GM19025 (cell line): ENCODE data around the gene GAPDHS.

Source experiments
- ATAC-seq: cut with Tn5 transposase; IDR thresholded peaks from one replicate; pipeline ENCODE4 v1.9.1; 2021; ENCODE audit warnings: mild to moderate bottlenecking, low read depth, moderate library complexity; ENCODE audit not compliant: unreplicated experiment

Gene GAPDHS

DNA sequence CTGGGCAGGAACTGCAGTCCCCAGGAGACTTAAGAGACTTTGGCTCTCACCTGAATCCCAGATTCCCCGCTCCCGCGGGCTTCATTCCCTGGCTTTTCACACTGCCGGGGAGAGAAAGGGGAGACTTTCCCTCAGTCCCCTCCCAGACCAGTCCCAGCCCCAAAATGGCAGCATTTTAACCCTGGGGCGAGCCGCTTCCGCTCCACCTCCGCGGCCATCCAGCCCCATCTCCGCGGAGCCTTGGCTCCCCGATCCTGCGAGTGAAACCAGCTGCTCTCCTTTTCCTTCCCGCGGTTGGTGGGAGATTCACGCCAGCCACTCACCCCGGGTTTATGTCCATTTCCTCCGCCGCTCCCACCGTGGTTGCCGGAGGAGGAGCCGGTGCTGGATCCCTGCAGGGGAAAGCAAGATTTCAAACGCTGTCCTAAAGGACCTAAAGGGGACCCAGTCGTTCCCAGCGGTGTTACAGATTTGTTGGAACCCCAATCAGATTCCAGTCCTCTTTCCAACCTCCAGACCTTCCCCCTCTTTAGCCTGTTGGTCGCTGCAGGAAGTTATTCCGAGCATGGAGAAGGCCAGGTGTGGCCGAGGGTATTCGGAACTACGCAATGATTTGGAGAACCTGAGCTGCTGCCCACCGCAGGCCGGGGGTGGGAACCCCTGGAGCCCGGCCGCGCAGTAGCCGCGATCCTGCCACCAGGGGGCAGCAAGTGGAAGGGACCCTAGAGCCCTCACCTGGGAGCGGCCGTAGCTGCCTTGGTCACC is 23.2 kb upstream of the GAPDHS start:
- no peak for ATAC-seq

DNA sequence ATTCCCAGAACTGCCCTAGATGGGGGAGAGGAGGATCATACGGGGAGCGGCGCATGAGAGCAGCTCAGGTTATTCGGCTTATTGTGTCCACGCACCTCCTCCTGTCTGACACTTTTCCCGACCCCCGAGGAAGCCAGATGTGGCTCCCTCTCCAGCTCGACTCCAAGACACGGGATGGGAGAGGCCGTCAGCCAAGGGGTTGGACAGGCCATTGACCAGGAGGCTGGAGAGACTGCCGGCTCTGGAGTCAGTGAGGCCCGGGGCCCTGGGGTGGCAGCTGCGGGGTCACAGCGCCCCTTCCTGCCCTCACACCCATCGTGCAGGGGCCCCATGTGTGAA is 22.7 kb upstream of the GAPDHS start:
- no peak for ATAC-seq

DNA sequence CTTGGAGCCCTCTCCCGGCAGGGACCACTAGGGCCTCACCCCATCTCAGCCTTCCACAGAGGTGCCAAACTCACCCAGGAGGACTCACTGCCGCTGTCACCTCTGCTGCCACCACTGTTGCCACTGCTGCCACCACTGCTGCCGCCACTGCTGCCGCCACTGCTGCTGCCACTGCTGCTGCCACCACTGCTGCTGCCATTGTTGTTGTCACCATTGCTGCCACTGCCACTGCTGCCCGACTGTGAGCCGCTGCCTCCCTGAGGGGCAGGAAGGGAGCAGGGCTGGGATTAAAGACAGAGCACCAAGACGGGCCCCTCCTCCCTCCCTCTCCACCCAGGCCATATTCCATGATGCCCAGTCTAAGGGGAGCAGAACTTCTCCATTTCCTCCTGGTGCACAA is 21.9 kb upstream of the GAPDHS start:
- no peak for ATAC-seq

DNA sequence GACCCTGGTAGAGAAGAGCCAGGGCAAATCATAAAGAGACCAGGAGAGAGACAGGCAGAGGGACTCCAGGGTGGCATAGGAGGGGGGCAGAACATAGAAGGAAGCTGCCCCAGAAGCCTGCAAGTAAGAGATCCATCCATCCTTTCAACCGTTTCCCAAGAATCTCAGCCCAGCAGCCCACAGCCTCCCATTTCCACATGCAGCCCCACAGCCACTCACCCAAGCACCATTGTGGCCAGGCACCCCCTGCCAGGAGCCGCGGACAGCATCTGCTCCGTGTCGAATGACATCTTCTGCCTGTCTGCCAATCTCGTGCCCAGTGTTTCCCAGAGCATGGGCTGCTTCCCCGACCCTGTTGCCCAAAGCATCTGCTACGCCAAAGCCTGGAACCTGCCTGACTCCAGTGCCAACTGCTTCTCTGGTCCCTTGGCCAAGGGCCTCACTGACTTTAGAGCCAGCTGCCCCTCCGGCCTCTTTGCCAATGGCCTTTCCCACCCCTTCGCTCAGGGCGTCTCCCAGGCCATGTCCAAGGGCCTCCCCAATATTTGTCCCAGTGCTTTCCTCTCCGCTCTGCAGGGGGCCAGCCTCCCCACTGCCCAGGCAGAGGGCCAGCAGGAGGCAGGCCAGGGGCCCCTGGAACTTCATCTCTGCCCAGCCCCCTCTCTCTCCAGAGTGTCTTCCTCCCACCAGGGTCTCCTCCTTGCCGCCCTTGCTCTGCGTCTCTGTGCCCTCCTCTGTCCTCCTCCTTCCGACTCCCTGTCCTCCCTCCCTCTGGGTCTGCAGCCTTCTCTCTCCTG is 20.2 kb upstream of the GAPDHS start:
- ATAC-seq, result no peak

DNA sequence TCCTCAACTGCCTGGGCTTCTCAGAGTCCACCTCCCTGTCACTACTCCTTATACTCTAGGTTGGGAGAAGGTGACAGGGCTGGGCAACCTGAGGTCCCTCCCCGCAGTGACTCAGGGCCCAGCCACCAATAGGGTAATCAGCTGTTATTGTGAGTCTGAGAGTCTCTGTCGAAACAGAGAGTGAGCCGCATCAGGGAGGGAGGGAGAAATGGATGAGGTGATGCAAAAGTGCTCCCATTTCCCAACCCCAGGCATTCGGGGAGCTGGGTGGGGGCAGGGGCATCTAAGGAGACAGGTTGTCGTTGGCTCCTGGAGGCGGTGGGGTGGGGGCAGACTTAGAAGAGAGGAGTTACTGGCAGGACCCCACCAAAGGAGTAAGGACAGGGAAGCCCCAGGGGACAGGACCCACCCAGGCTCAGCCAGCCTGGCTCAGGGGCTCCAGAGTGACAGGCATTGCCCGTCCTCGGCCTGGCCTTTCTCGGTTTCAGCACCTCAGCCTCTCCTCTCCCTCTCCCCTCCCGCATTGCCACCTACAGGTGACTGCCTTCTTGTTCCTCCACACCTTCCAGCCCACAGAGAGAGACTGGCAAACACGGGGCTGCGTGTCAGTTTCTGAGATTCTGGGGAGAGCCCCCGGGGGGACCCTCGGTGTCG is 19.5 kb upstream of the GAPDHS start, which contains the start of gene DMKN:
TSS of gene DMKN (minus strand) at position 22 of the 654 bp plus-strand sequence. CDS start 174 bp downstream, outside the sequence.
- no peak for ATAC-seq

DNA sequence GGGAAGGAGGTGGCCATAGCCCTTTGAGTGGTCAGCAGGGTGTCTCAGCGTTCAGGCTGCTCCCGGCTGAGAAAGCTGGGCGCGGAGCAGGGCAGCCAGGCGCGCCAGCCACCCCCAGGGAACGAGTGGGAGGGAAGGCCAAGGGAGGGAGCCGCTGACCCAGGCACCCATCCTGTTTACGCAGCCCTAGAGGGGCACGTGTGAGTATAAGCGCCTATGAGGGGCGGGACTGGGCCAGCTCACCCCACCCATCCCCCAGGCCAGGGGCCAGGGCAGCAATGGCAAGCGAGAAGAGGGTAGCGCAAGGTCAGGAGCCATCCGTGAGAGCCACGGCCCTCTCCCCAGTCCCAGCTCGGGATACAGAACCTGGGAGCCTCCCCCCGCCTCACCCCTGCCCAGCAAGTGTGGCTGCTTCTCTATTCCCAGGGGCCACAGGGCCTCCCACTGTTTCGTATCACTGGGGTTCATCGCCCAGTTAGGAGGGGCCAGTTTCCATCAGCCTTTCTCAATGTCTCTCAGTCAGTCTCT is 18.9 kb upstream of the GAPDHS start:
- ATAC-seq, result no peak

DNA sequence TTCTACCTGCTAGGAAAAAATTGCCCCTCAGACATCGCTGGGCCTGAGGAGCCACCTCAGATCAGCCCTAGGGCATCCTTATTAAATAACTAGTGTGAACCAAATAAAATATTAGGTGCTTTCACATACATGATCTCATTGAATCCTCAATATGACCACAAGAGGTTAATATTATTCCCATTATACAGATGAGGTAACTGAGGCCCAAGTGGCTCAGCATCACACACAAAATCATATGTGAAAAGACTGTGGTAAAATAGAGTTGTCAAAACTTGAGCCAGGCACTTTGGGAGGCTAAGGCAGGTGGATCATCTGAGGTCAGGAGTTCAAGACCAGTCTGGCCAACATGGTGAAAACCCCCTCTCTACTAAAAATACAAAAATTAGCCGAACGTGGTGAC is 16.9 kb upstream of the GAPDHS start:
- no peak for ATAC-seq

DNA sequence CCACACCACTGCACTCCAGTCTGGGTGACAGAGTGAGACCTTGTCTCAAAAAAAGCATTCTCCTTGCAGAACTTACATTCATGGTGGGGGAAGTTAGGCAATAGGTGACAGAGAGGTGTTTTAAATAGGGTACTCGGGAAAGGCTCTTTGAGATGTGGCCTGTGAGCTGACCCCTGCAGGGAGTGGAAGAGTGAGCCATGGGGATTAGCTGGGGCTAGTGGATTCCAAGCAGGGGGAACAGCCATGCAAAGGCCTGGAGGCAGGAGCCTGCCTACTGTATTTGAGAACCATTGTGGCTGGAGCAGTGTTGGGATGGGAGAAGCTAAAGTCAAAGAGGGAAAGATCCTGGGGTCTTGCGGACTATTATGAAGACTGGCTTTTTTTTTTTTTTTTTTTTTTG is 15.9 kb upstream of the GAPDHS start:
- no peak for ATAC-seq

DNA sequence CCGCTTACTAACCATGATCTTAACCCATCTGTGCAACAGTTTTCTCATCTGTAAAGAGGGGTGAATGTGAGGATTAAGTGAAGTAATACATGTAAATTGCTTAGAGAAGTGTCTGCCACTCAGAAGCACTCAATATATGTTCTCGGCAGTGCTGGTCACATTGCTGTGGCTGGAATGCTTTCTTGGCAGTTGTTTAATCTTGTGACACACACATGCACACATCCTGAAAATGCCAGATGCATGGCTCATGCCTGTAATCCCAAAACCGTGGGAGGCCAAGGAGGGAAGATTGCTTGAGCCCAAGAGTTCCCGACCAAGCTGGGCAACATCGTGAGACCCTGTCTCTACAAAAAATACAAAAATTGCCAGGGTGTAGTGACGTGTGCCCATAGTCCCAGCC is 14.9 kb upstream of the GAPDHS start:
- ATAC-seq, result no peak

DNA sequence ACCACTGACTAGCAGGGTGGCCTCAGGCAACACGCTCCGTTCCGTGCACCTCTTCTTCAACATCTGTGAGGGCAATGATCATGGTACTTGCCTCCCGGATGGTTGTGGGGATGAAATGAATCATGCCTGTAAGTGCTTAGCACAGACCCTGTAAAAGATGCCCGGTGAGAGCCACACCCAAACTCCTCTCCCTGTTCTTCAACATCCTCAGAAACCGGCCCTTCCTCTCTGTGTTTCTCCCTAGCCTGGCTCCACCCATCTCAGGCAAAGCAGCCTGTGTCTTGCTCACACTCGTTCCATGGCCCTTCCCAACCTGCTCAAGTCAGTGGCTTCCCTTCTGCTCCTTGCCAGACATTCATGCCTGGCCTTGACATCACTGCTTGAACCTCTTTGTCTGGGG is 14.0 kb upstream of the GAPDHS start:
- no peak for ATAC-seq

DNA sequence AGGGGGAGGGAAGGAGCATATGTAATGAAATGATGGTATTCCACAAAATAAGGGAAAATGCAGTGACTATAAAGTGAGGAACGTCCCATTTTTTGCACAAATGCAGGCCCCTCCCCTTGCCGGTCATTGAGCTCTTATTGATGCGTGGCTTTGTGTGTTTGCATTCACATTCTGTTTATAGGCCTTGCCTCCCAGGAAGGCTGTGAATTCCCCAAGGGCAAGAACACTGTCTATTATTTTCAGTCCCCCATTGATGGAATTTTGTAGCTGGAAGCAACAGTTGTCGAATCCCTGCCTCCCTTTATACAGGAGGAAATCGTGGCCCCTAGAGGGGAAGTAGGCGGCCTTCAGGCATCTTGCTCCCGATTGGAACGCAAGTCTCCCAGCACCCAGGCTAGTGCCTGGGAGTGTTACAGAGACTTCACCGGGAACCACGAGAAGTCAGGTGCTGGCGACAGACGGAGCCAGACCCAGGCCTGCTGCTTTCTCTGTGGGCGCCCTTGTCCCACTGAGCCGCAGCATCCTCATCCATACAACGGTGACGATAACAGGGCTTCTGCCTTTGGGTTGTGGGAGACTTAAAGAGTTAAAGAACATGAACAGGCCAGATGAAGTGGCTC is 12.0 kb upstream of the GAPDHS start:
- no peak for ATAC-seq

DNA sequence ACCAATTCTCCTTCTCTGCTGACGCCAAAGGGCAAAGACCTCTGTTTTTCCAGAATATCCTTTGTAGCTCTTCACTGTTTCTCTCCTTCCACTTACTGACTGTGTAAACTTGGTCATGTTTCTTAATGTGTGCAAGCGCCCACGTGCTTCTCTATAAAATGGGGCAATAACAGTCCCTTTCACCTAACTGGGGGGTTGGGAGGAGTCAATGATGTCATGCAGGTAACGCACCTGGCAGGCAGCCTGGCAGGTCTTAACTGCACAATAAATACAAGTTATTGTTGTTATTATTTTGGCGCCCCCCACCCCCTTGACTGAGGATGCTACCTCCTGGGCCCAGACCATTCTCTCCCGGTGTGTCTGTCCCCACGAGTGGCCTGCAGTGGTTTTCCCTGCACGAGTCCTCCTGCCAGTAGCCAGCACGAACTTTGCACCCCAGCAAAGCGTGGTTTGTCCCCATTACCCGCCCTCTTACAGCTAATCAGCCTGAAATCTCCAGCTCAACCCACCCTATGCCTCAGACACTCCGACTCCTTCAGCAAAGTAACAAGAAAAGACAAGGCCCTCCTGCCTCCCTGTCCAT is 10.4 kb upstream of the GAPDHS start:
- ATAC-seq, result no peak

DNA sequence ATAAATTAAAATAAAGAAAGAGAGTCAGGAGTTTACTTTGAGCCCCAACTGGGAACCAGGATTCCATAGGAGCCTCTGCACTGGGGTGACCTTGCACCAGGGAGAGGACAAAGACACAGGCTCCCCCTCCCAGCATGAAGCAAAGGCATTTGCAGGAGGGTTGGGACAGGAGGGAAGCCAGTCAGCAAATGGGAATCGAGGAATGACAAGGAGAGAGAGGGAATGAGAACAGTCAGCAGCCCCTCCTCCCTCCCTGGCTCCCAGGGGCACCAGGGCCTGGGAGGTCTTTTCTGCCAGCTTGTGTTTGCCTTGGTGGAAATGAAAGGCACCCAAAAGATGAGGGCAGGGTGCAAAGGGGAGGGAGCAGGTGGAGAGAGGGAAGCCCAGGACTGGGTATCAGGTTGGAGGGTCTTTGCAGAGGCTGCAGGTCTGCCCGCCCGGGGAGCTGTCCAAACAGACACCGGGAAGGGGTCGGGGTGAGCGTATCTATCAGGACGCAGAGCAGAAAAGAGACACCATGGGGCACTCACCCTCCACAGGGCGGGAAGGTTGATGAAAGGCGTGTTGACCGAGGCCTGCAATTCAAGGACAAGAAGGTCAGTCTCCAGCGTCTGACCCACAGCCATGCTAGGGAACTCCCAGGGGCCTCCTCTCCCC is 8.9 kb upstream of the GAPDHS start:
- no peak for ATAC-seq

DNA sequence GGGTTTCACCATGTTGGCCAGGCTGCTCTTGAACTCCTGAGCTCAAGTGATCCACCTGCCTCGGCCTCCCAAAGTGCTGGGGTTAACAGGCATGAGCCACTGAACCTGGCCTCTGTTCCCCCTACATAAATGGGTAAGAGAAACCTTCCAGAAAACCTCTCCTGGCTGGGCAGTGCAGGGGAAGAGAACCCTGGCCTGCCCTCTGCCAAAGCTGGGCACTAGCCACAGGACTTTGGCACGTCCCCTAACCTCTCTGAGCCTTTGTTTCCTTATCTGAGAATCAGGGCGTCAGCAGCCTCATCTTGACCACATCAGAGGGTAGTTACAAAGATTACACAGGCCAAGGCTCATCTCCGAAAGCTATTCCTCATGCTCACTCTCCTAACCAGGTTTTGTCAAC is 7.4 kb upstream of the GAPDHS start:
- ATAC-seq, result no peak

DNA sequence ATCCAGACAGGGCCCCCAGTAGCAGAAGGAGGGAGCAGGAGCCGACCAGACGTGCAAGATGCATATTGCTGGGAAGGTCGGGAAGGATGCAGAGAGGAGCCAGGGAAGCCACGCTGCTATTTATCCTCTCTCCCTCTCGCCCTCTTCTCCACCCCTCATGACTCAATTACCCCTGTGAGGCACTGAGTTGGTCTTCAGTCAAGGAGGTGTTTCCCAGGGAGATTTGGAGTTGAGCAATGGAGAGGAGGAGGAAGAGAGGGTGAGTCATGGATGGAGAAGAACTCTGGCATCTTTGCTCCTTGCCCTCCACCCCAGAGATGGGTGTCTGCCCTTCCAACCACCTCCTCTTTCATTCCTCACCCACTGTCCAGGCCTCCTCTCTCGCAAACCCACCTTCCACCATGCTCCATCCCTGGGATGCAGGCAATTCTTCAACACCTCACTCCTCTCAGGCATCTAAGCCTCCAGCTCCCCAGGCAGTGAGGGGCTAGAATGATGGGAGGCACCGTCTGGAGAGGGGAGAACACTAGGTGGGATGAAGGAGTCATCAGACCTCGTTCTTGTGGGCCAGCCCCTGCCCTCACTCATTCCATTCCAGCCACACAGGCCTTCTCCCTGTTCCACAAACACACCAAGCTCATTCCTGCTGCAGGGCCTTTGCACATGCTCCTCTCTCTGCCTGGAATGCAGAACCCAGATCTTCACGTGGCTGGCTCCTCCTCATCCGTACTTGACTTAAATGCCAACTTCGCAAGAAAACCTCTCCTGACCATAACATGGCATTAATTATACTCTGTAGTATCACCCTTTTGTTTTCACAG is 4.8 kb upstream of the GAPDHS start, which contains the start of gene SBSN:
TSS of gene SBSN (minus strand) at position 94 of the 821 bp plus-strand sequence. CDS start at position 64, 30 bp downstream.
- ATAC-seq, result no peak

DNA sequence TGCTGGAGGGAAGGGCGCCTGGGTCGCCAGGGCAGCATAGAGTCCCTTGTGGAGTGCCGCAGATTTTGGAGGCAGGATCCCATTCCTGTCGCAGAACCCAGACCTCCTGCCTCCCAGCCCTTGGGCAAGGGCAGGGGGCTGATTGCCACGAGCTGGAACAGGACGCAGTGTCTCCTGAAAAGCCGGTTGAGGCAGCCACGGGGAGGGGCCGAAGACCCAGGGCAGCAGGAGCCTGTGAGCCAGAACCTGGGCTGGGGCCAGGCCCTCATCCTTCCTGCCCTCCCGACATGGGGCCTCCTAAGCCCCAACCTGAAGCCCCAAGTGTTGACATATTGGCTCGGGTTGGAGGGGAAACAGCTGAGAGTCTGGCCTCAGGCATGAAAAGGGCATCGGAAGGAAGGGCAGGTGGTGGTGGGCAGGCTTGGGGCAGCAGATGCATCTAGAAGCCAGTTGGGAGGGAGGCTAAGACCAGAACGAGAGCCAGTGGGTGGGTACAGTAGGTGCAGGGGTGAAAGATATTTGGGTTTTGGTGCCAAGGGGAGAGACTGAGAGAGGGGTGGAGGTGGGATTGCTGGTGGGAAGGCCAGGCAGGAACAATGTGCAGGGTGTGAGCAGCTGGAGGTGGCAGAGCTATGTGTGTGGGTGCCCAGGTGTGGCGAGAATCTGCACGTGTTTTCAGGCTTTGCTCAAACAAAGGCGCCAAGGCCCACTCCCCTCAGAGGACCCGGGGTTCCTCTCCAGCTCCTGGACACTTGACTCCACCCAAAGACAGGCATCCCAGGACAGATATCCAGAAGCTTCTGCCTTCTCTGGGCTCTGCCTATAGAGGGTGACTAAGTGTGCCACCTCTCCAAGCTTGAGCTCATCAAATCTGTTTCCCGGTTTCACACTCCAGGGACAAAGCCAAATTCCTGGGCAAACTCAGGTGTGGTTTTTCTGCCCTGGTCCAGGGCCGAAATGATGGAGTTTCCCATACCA is 3.7 kb upstream of the GAPDHS start:
- ATAC-seq, result no peak

DNA sequence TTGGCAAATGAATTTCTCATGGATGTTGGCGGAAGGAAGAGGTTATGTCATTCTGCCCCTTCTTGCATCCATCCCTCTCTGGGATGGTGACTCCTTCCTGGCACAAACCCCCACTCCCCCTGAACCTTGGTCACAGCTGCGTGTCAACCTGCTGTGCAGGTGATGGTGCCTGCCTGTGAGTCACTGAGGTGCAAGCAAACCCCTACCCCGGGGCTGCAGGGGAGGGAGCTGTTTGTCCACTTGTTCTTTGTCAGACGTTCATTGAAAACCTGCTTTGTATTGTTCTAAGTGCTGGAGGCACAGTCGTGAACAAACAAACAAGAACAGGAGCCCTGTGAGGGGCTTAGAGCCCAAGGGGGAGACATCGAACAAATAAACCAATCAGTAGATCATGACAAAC is 2.0 kb upstream of the GAPDHS start:
- no peak for ATAC-seq
